ENCODE measurements around the gene TK1.
A peak's percentile ranks its signal among the peaks of the same experiment; 100 is the strongest.

DNA sequence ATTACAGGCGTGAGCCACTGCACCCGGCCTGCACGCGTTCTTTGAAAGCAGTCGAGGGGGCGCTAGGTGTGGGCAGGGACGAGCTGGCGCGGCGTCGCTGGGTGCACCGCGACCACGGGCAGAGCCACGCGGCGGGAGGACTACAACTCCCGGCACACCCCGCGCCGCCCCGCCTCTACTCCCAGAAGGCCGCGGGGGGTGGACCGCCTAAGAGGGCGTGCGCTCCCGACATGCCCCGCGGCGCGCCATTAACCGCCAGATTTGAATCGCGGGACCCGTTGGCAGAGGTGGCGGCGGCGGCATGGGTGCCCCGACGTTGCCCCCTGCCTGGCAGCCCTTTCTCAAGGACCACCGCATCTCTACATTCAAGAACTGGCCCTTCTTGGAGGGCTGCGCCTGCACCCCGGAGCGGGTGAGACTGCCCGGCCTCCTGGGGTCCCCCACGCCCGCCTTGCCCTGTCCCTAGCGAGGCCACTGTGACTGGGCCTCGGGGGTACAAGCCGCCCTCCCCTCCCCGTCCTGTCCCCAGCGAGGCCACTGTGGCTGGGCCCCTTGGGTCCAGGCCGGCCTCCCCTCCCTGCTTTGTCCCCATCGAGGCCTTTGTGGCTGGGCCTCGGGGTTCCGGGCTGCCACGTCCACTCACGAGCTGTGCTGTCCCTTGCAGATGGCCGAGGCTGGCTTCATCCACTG, 27.3 kb upstream of the TK1 start, which contains the start of gene BIRC5:
- TF ChIP-seq, protein P1, sequence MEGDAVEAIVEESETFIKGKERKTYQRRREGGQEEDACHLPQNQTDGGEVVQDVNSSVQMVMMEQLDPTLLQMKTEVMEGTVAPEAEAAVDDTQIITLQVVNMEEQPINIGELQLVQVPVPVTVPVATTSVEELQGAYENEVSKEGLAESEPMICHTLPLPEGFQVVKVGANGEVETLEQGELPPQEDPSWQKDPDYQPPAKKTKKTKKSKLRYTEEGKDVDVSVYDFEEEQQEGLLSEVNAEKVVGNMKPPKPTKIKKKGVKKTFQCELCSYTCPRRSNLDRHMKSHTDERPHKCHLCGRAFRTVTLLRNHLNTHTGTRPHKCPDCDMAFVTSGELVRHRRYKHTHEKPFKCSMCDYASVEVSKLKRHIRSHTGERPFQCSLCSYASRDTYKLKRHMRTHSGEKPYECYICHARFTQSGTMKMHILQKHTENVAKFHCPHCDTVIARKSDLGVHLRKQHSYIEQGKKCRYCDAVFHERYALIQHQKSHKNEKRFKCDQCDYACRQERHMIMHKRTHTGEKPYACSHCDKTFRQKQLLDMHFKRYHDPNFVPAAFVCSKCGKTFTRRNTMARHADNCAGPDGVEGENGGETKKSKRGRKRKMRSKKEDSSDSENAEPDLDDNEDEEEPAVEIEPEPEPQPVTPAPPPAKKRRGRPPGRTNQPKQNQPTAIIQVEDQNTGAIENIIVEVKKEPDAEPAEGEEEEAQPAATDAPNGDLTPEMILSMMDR (IDR thresholded peaks at IDR 0.05; ENCODE audit: insufficient read depth, low read length), result no peak
- TF ChIP-seq POLR2AphosphoS5 (IDR thresholded peaks at IDR 0.05; ENCODE audit: low read depth), result peak; percentile 69; the same call in 1 of the 2 replicates
